Measurements from ENCODE around the gene KRTAP3-2. TPM values are rescaled to one million over a fixed set of nuclear protein-coding genes. Genes with fewer than 3 reads are reported as not detected.

Gene KRTAP3-2
- total RNA-seq, 1 experiment from 2014 or later: not detected

DNA sequence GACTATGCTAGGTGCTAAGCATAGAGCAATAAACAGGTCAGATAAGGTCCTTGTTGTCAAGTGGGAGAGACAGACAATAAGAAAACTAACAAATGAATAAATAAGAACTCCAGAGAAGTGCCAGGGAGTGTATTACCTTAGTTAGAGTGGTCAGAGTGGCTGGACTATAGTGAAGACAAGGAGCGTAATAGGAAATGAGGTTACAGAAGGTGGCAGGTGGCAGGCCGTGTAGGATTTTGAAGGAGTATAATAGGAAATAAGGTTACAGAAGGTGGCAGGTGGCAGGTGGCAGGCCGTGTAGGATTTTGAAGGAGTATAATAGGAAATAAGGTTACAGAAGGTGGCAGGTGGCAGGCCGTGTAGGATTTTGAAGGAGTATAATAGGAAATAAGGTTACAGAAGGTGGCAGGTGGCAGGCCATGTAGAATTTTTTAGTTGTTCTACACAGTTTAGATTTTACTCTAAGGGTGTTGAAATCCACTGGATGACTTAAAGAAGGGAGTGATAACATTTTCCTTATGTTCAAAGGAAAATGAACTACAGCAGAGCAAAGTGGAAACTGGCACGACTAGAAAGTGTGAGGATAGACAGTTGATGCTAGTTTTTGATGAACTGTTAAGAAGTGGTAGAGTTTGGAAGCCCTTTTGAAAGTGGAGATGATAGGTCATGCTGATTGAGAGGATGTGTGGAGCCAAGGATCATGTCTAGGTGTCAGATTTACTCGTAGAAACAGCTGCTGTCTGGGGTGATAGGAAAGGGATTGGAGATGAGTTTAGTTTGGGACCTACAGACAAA is 12.8 kb upstream of the KRTAP3-2 start:
- ChIA-PET CTCF (no interaction called here), POLR2A (no interaction called here), RAD21 (ENCODE audit: low non-redundant PET in 1 of 2, low total read pairs in 2 of 2, uncharacterized antibody in 2 of 2, unreplicated experiment in 2 of 2) (no interaction called here)
- Histone ChIP-seq H3K9me2 (ENCODE audit: insufficient read depth) (no peaks in the 10 kb centered on the region), H2AFZ (ENCODE audit: low read depth, low read length, poor library complexity, severe bottlenecking) (no peak overlapping the region), H3K4me2 (ENCODE audit: low read length) (no peak overlapping the region), H3K79me2 (ENCODE audit: insufficient read depth, low read length) (no peaks in the 10 kb centered on the region), H3K4me3 (replicated peaks in 1 of 2; ENCODE audit: low read depth in 1 of 2, low read length in 2 of 2) (no peak overlapping the region), H3K27ac (ENCODE audit: low read depth, low read length) (no peak overlapping the region), H3K9me3 (ENCODE audit: control insufficient read depth in 1 of 2, insufficient read depth in 1 of 2, low read depth in 1 of 2, low read length in 2 of 2) (no peaks in the 10 kb centered on the region), H3K27me3 (ENCODE audit: insufficient read depth, low read length) (no peaks in the 10 kb centered on the region), H3K36me3 (ENCODE audit: control insufficient read depth in 1 of 2, insufficient read depth in 2 of 2, low read length in 2 of 2) (no peaks in the 10 kb centered on the region), H4K20me1 (ENCODE audit: insufficient read depth) (no peaks in the 10 kb centered on the region), H3K4me1 (ENCODE audit: control insufficient read depth in 1 of 2, insufficient read depth in 2 of 2, low read length in 2 of 2) (peaks cover 0 to 6% of the 10 kb centered on the region in 2 experiments; a peak in 1 of 4 replicates), H3K9ac (ENCODE audit: low read length) (no peak overlapping the region)
- no peak for ATAC-seq
- TF ChIP-seq EGR1 (IDR thresholded peaks at IDR 0.05; ENCODE audit: low read depth) (no peak), SP1 (IDR thresholded peaks at IDR 0.05; ENCODE audit: low read depth) (no peak), SIN3A (IDR thresholded peaks at IDR 0.05; ENCODE audit: low read depth) (no peak), RAD21 (IDR thresholded peaks at IDR 0.05; ENCODE audit: low read depth) (no peak), ZFX (IDR thresholded peaks at IDR 0.05) (no peak), POLR2A (IDR thresholded peaks at IDR 0.05; ENCODE audit: borderline replicate concordance, extremely low read depth, insufficient read depth, insufficient read length) (no peak), JUND (IDR thresholded peaks at IDR 0.05) (no peak), TCF7L2 (IDR thresholded peaks at IDR 0.05; ENCODE audit: borderline replicate concordance, extremely low read depth, insufficient read depth, insufficient read length) (no peak)
- TF ChIP-seq, protein P1, sequence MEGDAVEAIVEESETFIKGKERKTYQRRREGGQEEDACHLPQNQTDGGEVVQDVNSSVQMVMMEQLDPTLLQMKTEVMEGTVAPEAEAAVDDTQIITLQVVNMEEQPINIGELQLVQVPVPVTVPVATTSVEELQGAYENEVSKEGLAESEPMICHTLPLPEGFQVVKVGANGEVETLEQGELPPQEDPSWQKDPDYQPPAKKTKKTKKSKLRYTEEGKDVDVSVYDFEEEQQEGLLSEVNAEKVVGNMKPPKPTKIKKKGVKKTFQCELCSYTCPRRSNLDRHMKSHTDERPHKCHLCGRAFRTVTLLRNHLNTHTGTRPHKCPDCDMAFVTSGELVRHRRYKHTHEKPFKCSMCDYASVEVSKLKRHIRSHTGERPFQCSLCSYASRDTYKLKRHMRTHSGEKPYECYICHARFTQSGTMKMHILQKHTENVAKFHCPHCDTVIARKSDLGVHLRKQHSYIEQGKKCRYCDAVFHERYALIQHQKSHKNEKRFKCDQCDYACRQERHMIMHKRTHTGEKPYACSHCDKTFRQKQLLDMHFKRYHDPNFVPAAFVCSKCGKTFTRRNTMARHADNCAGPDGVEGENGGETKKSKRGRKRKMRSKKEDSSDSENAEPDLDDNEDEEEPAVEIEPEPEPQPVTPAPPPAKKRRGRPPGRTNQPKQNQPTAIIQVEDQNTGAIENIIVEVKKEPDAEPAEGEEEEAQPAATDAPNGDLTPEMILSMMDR (IDR thresholded peaks at IDR 0.05 in 2 of 3, conservative IDR thresholded peaks at IDR 0.05 in 1 of 3; ENCODE audit: borderline replicate concordance in 1 of 3, insufficient read depth in 1 of 3, low read depth in 2 of 3, low read length in 2 of 3): no peak
- DNase-seq (ENCODE audit: low read depth, low spot score): no peak
- intact Hi-C loops (cut with micrococcal nuclease): no loop called here
- no TSS peak for BruUV-seq (replicated peaks)

All from HCT116 (cell line).